Skeletal muscle tissue (tissue), 4 donors: ENCODE results near the gene PHACTR1. TPM values are rescaled to one million over a fixed set of nuclear protein-coding genes. Genes with fewer than 3 reads are reported as not detected.

Experiments used
- H3K27ac ChIP-seq: one replicate; pipeline ENCODE4 v1.7.0; 2013; ENCODE audit warnings: mild to moderate bottlenecking, low read depth, low read length, inconsistent platforms
- H3K27me3 ChIP-seq, 3 donors: one replicate each; pipeline ENCODE4 v1.7.0; 2013; ENCODE audit warnings: low read length in 3 of 3; ENCODE audit not compliant: control insufficient read depth in 3 of 3, insufficient read depth in 3 of 3
- H3K36me3 ChIP-seq, 3 donors: one replicate each; pipeline ENCODE4 v1.7.0; 2013; ENCODE audit warnings: low read length in 3 of 3; ENCODE audit not compliant: control insufficient read depth in 3 of 3, insufficient read depth in 3 of 3
- H3K4me1 ChIP-seq, 3 donors: one replicate each; pipeline ENCODE4 v1.7.0; 2013; ENCODE audit warnings: low read length in 3 of 3, mild to moderate bottlenecking in 3 of 3; ENCODE audit not compliant: control insufficient read depth in 3 of 3, insufficient read depth in 3 of 3
- H3K4me3 ChIP-seq, 3 donors: one replicate each; pipeline ENCODE4 v1.7.0; 2013; ENCODE audit warnings: low read length in 3 of 3
- H3K9ac ChIP-seq, 3 donors: one replicate each; pipeline ENCODE4 v1.7.0; 2013; ENCODE audit warnings: low read length in 3 of 3, mild to moderate bottlenecking in 3 of 3, moderate library complexity in 2 of 3, low read depth in 1 of 3
- H3K9me3 ChIP-seq, 3 donors: one replicate each; pipeline ENCODE4 v1.7.0; 2013; ENCODE audit warnings: low read length in 3 of 3; ENCODE audit not compliant: control insufficient read depth in 3 of 3
- total RNA-seq: library from RNA; depleted of rRNA; stranded (reverse); fragments of >200 nt; gene quantifications from one replicate; pipeline ENCODE4 v1.2.3, GENCODE V29; 2014
- donor health status: Osteomylitis.

PHACTR1 gene
- total RNA-seq, 1 donor from 2014 or later = 5.7 TPM

DNA sequence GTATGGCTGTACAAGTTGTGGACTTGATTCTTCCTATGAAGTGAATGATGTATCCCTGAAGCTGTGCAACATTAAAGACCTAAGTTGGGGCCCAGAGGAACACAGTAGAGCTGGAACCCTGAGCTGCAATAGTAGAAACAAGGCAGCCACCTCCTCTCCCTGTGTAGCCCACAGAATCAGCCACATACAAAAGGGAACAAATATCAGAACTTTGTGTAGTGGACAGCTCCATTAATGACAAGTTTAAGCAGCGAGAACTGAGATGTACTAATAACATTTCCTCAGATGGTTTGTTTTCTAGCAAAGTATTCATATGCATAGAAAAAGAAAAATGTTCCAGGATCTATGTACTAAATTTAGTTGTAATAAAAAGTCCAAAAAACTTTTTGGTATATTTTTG lies 19.2 kb downstream of the PHACTR1 start:
- no peaks in the 10 kb centered on the region for H3K4me1 ChIP-seq
- H3K9ac ChIP-seq = no peak overlapping the region
- H3K4me3 ChIP-seq = no peak overlapping the region
- H3K9me3 ChIP-seq = no peaks in the 10 kb centered on the region
- no peak overlapping the region for H3K27ac ChIP-seq
- no peaks in the 10 kb centered on the region for H3K27me3 ChIP-seq
- no peaks in the 10 kb centered on the region for H3K36me3 ChIP-seq

DNA sequence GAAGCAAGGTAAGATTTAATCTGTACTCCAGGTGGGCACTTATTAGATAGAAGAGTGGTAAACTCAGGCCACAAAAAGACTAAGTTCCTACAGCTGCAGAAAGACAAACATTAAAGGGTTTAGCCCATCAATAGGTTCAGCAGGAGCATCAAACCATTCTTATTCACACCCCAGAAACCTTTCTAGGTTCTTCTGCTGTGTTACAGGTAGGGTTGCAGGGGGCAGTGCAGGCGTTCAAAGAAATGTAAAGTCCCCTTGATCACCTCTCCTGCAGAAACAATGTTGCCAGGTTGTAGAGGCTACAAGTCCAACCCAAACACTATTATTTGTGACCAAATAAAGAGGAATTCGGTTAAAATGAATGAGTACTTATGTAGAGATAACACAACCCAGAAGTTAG lies 31.8 kb downstream of the PHACTR1 start:
- no peaks in the 10 kb centered on the region for H3K9me3 ChIP-seq
- no peak overlapping the region for H3K9ac ChIP-seq
- H3K36me3 ChIP-seq = no peaks in the 10 kb centered on the region
- H3K4me3 ChIP-seq = no peak overlapping the region
- H3K27me3 ChIP-seq = peaks cover 16 to 22% (median 18%) of the 10 kb centered on the region in 3 donors
- no peaks in the 10 kb centered on the region for H3K4me1 ChIP-seq
- no peak overlapping the region for H3K27ac ChIP-seq

DNA sequence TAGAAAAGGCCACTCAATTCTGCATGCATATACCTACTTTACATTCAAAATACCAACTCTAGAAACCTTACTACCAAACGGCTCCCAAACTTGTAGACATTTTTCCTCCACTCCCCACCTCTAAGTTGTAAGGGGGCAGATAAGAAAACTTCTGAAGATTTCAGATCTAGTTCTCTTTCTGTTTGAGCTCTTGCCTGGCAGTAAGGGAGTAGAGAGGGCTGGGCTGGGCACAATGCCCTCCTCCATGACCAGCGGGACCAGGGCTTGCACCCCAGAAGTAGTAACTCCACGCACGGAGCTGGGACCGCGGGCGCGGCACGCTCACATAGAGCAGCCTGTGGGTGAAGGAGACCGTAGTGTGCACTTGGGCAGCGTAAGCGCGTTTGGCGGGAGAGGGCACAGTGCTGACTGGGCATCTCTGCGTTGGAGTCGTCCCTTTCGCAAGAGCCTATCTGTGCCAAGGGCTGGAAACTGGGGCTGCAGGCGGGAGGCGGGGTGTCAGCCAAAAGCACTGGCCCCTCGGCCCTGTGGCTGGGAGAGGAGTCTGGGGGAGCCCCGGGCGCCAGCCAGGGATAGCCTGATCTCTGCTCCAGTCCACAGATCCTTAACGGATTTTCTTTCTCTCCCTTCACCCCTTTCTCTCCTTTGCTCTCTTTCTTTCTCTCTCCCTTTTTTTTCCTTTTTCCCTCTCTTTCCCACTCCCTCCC lies 32.4 kb downstream of the PHACTR1 start:
- Histone ChIP-seq H3K4me3 (no peak overlapping the region), H3K27ac (no peak overlapping the region), H3K27me3 (peaks cover 16 to 22% (median 18%) of the 10 kb centered on the region in 3 donors), H3K36me3 (no peaks in the 10 kb centered on the region), H3K9me3 (no peaks in the 10 kb centered on the region), H3K4me1 (no peaks in the 10 kb centered on the region), H3K9ac (no peak overlapping the region)

DNA sequence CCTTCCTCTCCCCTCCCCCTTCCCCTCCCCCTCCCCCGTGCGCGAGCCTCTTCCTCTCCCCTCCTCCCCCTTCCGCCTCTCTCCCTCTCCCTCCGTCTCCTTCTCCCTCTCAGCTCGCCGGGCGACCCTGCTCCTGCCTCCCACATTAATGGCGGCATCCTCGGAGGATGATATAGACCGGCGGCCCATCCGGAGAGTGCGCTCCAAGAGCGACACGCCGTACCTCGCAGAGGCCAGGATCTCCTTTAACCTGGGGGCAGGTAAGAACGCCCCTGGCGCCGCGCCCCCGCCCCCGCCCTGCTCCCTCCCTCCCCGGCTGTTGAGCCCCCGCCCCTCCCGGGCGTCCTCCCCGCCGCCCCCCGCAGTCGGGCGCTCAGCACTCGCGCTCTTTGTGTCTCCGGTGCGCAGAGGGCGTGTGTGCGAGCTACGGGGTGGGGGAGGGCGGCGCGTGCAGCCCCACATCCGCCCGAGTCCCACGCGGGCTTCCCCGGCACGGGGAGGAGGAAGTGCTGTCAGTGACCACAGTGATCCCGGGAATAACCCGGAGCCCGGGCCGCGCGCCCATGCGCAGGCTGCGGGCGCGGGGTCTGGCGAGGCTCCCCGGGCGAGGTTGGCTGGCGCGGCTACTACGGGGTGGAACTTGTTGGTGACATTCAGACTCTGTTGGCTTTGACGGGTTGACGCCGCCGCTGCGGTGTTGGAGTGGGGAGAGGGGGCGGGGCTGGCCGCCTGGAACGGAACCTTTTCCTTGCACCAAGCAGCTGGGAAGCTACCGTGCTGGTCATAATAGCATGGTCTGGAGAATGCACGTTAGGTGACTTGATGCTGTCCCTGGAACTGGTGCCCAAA lies 33.2 kb downstream of the PHACTR1 start:
- no peaks in the 10 kb centered on the region for H3K36me3 ChIP-seq
- H3K27me3 ChIP-seq = peaks cover 16 to 22% (median 18%) of the 10 kb centered on the region in 3 donors
- H3K27ac ChIP-seq = no peak overlapping the region
- no peaks in the 10 kb centered on the region for H3K9me3 ChIP-seq
- H3K4me3 ChIP-seq = no peak overlapping the region
- H3K4me1 ChIP-seq = no peaks in the 10 kb centered on the region
- H3K9ac ChIP-seq = no peak overlapping the region

DNA sequence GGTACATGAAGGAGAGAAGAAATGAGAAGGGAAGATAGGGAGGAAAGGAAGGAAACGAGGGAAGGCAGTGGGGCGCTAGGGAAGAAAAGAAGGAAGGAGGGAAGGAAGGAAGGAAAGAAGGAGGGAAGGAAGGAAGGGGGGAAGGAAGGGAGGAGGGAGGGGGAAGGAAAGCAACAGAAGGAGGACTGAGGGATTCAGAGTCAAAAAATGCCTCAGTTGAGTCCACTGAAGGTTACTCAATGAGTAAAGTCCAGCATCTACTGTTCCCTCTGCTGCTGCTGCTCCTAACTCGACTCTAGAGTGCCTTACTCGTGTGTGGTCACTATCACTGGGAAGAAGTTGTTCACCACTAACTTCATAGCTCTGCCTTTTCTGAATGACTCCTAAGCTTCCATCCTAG lies 33.8 kb downstream of the PHACTR1 start:
- no peak overlapping the region for H3K9ac ChIP-seq
- H3K4me1 ChIP-seq = no peaks in the 10 kb centered on the region
- no peak overlapping the region for H3K27ac ChIP-seq
- no peaks in the 10 kb centered on the region for H3K9me3 ChIP-seq
- no peaks in the 10 kb centered on the region for H3K36me3 ChIP-seq
- H3K4me3 ChIP-seq = no peak overlapping the region
- peaks cover 16 to 22% (median 18%) of the 10 kb centered on the region in 3 donors for H3K27me3 ChIP-seq

DNA sequence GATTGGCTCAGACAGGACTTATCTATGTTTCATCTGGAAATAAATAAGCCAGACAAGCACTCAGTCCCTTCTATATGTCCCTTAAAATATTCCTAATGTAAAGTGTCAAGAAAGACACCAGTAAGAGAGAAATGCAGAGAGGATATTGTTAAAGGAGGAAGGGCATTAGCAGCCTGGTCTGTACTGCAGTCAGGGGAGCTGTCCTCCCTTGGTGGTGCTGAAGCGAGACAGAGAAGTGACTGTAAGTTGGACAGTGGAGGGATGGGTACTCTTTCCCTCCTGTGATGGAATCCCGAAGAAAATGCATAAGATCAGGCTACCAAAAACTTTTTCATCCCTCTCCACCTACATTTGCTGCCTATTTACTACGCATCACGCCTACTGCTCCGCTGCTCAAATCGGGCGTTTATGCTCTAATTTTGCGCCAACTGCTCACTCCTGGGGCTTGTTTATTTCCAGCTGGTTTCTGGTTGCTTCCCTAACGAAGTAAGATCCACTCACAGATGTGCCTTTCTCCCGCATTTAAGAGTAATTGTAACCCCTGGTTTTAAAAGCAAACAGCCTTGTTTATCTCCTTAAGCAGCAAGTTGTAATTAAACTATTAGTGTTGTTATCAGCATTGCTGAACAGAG lies 35.2 kb downstream of the PHACTR1 start:
- Histone ChIP-seq H3K4me3 (no peak overlapping the region), H3K9ac (no peak overlapping the region), H3K27me3 (peaks cover 16 to 22% (median 20%) of the 10 kb centered on the region in 3 donors), H3K27ac (no peak overlapping the region), H3K4me1 (no peaks in the 10 kb centered on the region), H3K36me3 (no peaks in the 10 kb centered on the region), H3K9me3 (no peaks in the 10 kb centered on the region)

DNA sequence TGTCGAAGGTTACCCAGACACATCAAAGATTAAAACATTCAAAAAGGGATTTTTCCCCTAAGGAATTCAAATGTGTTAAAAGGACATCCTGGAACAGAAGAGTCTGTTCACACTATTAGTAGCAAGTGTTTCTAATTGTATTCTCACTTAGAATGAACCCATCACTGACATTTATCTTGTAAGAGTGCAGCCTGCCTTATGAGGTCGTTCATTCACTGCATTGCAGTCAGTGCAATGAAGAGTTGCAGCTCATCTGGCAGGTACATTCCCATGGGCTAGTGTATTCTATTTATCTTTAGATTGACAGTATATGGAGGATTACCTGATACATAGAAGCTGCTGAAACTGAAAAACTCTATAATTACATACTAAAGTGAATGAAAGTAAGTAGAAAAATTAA lies 36.5 kb downstream of the PHACTR1 start:
- no peak overlapping the region for H3K9ac ChIP-seq
- no peak overlapping the region for H3K4me3 ChIP-seq
- H3K36me3 ChIP-seq = no peaks in the 10 kb centered on the region
- H3K27me3 ChIP-seq = peaks cover 14 to 24% (median 20%) of the 10 kb centered on the region in 3 donors
- H3K4me1 ChIP-seq = no peaks in the 10 kb centered on the region
- H3K27ac ChIP-seq = no peak overlapping the region
- no peaks in the 10 kb centered on the region for H3K9me3 ChIP-seq

DNA sequence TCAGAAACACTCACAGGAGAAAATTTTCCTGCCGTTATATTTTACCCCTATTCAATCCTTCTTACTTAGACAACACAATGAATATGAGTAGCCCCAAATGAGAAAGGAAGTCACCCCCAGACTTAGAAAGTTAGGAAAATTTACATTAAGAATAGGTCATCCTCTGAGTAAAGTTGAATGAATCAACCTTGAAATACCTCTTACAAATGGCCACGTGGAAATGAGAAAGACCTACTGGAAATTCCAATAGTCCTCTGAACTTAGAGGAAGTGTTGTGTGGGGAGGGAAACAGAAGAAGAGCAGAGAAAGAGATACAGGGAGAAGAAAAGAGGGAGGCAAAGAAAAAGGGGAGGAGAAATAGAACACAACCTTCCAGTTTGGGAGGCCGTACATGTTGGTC lies 43.7 kb downstream of the PHACTR1 start:
- Histone ChIP-seq H3K27ac (no peak overlapping the region), H3K36me3 (no peaks in the 10 kb centered on the region), H3K9me3 (no peaks in the 10 kb centered on the region), H3K9ac (no peak overlapping the region), H3K4me1 (no peaks in the 10 kb centered on the region), H3K27me3 (peaks cover 0 to 7% (median 0%) of the 10 kb centered on the region in 3 donors), H3K4me3 (no peak overlapping the region)

DNA sequence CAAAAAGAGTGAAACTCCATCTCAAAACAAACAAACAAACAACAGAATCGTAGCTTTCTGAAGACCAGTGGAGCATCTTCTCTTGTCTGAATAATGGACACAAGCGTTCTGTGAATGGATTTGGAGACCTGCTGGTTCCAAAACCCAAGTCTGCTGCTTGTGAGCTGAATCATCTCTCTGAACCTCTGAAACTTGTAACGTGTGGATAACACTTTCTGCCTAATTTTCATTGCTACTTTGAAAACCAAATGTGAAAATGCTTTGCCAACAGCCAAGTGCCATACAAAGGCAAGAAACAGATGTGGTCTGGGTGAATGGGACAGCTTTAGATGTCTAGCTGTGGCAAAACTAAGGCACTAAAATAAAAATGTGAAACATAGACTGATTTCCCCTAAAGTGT lies 44.3 kb downstream of the PHACTR1 start:
- Histone ChIP-seq H3K9ac (no peak overlapping the region), H3K36me3 (no peaks in the 10 kb centered on the region), H3K4me3 (no peak overlapping the region), H3K27ac (no peak overlapping the region), H3K27me3 (peaks cover 0 to 7% (median 0%) of the 10 kb centered on the region in 3 donors), H3K4me1 (no peaks in the 10 kb centered on the region), H3K9me3 (no peaks in the 10 kb centered on the region)
